GM19351 (cell line): ENCODE measurements around the gene TLX1.

Experiments used
- ATAC-seq: cut with Tn5 transposase; IDR thresholded peaks from one replicate; pipeline ENCODE4 v1.9.1; 2021; ENCODE audit warnings: mild to moderate bottlenecking, moderate library complexity; ENCODE audit not compliant: unreplicated experiment

TLX1 gene

DNA sequence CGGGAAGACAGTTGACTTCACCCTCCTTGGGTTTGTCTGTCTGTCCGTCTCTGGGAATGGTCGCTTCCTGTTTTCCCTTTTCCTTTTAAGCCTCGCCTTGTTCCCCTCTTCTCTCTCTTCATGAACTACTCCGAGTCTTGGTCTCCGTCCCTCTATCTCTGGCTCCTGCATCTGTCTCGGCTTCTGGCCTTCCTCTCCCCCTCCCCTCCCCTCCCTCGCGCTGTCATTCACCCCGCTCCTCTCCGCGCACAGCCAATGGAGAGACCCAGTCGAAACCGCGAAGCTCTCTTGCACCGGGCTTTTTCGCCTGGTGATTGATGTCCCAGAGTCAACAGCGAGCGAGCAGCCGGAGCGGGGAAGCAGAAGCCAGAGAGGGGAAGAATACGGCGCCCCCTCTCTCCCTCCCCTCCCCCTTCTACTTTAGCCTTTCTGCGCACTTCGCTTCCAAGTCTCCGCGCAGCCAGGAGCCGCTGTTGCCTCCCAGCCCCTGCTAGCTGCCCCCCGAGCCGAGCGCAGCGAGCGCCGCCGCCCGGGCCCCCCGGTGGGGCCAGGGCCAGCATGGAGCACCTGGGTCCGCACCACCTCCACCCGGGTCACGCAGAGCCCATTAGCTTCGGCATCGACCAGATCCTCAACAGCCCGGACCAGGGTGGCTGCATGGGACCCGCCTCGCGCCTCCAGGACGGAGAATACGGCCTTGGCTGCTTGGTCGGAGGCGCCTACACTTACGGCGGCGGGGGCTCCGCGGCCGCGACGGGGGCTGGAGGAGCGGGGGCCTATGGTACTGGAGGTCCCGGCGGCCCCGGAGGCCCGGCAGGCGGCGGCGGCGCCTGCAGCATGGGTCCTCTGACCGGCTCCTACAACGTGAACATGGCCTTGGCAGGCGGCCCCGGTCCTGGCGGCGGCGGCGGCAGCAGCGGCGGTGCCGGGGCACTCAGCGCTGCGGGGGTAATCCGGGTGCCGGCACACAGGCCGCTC is at the start of gene TLX1:
TLX1 (plus strand) TSS at position 317 of the 978 bp plus-strand sequence; CDS start at position 559, 242 bp downstream.
- ATAC-seq, result no peak

GRCh38 chr10:101085846-101086245 is 45.3 kb upstream of the TLX1 start:
- ATAC-seq, result no peak

DNA sequence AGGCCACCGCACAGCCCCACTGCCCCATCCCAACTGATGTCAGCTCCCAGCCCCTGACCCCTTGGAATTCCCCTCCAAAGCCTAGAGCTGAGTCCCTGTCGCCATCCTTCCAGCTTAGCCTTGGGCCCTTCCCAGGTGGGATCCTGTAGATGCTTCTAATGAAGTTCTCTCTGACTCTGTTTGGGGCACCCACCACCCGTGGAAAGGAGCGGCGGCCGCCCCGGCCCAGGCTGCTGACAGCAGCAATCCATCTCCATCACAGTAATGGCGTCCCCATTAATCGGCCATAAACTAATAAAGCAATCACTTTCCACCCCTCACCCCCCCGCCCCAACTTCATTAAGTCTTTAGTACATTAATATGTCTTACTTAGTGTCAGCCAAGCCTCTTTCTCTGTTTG is 43.7 kb upstream of the TLX1 start:
- no peak for ATAC-seq

- no peak for ATAC-seq
Measured at GRCh38 chr10:101087965-101088364, 43.1 kb upstream of the TLX1 start.

GRCh38 chr10:101089520-101090299 is 41.4 kb upstream of the TLX1 start:
- ATAC-seq, result no peak

DNA sequence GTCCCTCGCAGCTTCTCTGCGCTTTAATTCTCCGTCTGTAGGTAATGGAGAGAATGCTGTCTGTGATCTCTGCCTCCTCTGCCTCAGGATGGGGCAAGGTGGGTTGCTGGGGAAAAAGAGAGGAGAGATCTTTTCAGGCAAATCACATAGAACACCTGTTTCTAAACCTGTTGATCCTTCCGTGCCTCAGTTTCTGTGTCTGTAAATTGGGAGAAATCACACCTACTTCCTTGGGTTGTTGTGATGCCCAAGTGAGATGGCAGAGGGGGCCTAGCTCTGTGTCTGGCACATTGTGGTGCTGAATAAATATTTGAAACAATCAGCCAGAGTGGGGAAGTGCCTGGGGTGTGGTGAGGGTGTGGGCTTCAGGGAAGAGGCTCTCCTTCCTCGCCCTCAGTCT is 40.5 kb upstream of the TLX1 start:
- no peak for ATAC-seq

DNA sequence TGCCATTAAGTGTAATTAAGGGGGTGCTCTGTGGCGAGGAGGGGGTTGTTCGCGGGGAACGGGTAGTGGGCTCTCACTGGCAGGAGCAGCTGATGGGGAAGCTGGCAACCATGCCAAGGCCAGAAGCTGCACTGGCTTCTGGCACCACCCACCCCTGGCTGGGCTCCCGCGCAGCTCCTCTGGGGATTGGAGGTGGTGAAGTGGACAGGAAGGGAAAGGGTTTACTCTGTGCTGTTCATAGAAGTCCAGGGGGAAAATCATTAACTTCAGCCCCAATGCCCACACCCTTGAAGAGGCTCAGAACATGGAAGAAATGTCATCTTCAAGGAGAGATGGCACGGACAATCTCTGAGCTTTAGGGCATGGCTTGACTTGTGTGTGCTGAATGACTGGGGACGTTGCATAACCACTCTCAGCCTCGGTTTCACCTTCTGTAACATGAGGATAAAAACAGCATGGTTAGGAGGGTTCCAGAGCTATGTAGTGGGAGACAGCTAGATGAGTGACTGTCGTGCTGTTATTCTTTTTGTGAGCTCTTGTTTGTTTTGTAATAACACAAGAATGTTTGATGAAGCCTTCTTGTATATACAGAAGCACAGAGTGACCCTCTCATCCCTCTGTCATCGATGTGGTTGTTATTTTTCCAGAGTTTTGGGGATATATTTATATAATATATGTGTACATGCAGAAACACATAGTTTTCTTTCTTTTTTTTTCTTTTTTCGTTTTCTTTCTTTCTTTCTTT is 39.4 kb upstream of the TLX1 start:
- no peak for ATAC-seq

GRCh38 chr10:101092881-101093354 is 38.2 kb upstream of the TLX1 start:
- ATAC-seq, result no peak

DNA sequence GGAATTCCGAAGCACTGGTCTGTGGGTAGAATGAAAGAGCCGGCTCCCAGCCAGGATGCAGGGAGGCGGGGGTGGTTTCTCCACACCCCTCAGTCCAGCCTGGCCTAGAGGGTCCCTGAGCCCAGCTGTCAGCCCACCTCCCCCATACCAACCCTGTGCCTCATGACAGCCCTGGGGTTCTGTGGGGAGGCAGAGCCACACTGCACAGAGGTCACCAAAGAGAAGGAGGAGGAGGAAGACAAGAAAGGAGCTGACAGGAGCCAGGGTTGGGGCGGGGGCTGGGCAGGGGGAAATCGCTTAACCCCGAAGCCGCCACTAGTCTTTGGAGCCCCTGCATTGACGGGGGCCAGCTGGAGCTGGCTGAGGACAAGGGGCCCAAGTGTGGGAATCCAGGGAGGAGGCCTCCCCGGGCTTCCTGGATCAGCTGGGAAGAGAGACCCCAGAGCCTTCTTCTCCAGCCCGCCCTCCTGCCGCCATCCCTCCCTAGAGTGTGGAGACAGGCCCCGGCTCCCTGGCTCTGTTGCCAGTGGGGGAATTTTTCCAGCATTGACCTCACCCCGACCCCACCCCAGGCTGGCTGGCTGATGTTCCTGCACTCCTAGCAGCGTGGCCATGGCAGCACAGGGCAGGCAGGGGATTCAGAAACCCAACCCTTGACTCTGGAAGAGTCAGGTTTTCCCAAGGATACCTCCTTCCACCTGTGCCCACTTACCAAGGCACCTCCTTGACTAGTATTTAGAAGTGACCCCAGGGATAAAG is 36.8 kb upstream of the TLX1 start:
- no peak for ATAC-seq

DNA sequence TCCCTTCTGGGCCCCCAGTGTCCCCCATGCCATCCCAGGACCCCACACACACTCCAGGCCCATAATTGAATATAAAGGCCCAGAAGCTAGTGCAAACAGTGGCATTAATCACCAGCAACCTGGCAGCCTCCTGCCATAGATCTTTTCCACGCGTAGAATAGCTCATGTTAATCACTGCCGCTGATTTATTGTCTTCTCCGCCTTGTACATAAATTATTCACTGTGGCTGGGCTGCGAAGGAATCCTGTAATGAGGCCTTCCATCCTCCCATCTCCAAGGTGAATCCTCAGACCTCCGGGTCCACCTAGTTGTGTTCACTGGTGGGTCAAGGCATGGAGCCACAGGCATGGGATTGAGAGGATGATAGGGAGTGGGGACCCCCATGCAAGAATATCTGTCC is 36.1 kb upstream of the TLX1 start:
- no peak for ATAC-seq

DNA sequence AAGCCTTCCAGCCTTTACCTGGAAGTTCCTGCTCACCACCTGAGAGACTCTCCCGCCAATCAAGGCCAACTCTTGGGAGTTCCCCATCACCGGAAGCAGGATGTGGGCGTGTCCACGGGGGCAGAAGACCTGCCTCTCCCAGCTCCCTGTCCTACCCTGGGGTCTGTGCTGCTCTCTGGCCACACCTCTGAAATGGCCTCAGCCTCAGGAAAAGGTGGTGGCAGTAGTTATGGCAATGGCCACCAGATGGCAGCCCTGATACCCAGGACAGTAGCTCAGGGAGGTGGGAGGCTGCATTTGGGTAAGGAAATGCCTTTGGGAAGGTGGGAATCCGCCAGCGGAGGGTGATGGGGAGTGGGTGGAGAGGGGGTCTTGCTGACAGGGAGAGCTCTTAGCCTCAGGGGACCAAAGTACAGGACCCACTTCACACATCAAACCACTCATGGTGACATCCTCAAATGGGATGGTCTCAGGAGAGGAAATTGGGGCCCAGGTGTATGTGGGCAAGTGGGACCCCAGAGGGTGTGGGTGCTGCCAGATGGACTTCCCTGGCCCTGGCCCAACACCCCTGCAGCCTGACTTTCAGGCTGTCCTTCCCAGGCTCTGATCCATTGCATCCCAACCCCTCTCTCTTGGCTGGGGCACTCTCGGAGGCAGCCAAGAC is 35.4 kb upstream of the TLX1 start:
- ATAC-seq, result peak; percentile 61

DNA sequence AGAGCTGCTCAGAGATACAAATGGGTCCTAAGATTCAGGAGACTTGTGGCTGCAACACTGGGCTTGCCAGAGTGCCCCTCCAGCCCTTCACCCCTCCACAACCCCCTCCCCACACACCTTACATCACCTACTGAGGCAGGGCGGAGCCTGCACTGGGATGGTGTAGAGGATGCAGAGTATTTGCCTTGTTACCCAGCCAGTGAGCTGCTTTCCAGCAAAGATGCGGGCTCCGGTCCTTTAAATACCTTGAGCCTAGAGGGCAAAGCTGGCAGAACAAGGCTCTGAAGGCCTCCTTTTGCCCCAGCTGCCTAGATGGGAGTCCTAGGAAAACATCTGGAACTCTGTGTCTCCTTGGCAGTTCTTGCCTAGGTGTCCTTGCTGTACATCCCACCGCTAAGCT is 34.7 kb upstream of the TLX1 start:
- no peak for ATAC-seq

DNA sequence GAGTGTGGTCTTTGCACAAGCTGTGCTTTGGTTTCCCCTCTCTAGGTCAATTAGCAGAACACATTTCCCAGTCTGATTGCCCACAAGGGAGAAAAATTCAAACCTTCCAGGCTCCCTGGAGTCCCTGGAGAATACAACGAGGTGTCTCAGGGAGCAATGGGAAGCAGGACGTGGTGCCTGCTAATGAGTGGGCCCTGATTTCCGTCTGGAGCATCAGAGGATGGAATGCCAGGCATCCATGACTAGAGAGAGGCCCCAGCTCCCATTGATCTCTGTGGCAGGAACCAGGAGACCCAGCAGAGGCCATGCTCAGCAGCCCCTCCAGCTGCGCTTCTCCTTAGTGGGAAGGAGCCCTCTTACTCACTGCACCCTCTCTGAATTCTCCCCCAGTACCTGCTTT is 33.2 kb upstream of the TLX1 start:
- no peak for ATAC-seq

DNA sequence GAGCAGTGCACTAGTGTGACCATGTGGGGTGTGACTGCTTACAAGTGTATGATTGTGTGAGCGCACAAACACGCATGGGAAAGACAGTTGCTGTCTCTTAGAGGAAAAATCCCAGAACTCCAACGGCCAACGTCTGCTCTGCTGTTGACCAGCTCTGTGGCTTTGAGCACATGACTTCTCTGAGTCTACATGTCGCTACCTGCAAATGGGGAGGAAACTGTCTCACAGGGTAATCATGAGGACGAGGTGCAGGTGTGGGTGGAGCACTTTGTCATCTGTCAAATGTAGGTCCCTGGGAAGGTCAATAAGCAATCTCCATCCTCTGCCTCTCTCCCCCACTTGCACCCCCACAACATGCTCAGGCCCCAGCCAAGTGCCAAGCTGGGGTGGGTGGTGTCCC is 31.2 kb upstream of the TLX1 start:
- ATAC-seq, result no peak

GRCh38 chr10:101101372-101101881 is 29.7 kb upstream of the TLX1 start:
- no peak for ATAC-seq

GRCh38 chr10:101103430-101103829 is 27.7 kb upstream of the TLX1 start:
- ATAC-seq, result no peak

DNA sequence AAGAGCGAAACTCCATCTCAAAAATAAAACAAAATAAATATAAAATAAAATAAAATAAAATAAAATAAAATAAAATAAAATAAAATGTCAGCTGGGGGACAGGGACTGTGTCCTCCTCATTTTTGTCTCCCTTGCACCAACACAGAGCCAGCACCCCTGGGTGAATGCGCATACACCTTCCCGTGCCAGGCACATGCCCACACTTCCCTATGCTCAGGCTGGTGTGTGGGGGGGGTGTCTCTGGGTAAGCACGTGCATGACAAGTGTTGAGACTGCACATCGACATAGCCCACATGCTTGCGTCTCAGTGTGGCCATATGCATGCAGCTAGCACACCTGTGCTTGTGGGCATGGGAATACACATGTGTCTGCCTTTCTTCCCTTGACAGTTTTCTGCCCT is 24.7 kb upstream of the TLX1 start:
- ATAC-seq, result no peak

DNA sequence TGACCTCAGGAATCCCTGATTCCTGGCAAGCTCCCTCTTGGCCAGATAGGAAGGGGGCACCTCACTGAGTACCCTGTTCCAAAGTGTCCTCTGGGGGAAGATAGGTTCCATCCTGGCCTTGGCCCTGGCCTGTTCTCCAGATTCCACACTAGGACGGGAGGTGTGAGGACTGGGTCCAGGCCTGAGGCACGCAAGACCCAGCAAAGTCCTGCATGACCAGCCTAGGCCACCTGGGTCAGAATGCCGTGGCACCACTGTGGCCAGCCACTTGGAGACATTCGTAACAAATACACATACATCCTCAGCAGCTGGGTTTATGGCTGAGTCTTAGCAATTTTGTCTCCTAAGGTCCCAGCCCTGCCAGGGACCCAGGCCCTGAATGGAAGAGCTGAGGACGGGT is 23.3 kb upstream of the TLX1 start:
- no peak for ATAC-seq

- no peak for ATAC-seq
Measured at GRCh38 chr10:101110856-101111523, 20.1 kb upstream of the TLX1 start.
